Measurements from ENCODE around the gene DUSP10.
A peak's percentile ranks its signal among the peaks of the same experiment; 100 is the strongest.

Gene DUSP10

DNA sequence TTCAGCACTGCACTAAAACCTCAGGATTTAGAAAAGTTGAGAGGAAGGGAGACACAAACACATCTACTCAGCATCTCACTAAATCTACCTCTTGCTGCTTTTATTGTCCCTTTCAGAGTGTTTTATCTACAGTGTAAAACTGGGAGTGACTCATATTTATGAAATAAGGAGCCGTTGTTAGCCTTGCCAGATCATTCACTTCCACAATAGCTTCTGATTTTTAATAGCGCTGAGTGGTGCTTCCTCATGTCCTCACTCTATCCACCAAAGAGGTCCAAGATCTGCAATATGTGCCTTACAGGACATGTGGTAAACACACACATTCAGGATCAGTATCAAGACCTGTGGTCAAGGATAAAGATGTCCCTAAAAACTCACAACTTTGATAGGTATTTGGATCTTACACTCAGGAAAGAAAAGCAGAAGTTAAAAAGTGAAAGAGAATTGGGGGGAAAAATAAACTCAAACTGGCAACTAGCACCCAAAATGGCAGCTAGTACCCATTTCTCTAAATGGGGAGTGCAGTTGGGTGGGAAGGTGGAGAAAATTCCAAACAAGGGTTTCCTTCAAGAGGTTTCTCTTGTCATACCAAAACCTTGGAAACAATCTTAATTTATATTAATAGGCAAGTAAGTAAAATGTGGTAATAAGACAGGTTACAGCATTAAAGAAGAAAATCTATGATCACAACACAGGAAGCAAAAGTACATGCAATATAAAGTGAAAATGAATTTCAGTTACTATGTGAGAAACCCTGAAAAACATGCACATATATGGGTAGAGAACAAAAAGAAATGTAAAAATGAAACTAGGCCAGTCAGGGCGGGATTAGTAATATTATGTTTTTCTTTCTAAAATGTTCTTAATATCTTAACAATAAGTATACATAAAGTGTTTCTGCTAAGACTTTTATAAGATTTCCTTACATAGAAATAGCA, 15.9 kb downstream of the DUSP10 start:
- DNase-seq (ENCODE audit: low read depth), result peak; percentile 51
- H3K4me3 ChIP-seq (ENCODE audit: low read length), result peak overlapping the region; percentile 7; the same call in 1 of the 2 replicates
- TF ChIP-seq, protein P1, sequence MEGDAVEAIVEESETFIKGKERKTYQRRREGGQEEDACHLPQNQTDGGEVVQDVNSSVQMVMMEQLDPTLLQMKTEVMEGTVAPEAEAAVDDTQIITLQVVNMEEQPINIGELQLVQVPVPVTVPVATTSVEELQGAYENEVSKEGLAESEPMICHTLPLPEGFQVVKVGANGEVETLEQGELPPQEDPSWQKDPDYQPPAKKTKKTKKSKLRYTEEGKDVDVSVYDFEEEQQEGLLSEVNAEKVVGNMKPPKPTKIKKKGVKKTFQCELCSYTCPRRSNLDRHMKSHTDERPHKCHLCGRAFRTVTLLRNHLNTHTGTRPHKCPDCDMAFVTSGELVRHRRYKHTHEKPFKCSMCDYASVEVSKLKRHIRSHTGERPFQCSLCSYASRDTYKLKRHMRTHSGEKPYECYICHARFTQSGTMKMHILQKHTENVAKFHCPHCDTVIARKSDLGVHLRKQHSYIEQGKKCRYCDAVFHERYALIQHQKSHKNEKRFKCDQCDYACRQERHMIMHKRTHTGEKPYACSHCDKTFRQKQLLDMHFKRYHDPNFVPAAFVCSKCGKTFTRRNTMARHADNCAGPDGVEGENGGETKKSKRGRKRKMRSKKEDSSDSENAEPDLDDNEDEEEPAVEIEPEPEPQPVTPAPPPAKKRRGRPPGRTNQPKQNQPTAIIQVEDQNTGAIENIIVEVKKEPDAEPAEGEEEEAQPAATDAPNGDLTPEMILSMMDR (conservative IDR thresholded peaks at IDR 0.05; ENCODE audit: low read length), result no peak

DNA sequence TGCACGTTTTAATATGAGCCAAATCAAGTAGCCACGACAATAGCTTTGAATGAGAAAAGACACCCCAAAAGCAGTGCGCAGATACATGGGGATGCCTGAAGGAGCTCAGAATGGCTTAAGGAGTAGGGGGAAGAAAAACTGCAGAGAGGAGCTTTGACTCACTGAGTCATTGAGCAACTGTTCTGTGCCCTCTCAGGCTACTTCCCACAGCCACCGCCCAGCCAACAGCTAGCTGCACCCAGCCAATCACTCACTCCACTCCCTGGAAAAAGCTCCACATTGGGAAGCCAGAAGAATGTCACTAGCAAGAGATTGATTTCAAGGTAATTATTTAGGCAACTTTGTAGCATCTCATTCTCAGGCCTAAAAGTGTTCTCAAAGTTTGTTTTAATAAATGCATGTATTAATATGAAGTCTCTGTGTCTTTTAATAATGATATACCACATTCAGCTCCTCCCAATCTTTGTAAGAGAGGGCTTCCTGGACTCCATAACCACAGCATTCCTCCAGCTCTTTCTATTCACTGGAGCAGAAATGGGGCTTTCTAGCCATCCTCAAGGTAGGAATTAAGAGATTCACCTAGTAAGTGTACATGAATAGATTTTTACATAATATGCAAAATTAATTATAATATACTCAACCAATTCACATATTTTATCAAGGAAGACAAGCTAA, 16.8 kb downstream of the DUSP10 start:
- peak; percentile 75 for DNase-seq (ENCODE audit: low read depth)
- H3K4me3 ChIP-seq (ENCODE audit: low read length), result no peak overlapping the region
- TF ChIP-seq, protein P1 (conservative IDR thresholded peaks at IDR 0.05; ENCODE audit: low read length), result no peak

GRCh38 chr1:221723848-221724236, 18.0 kb downstream of the DUSP10 start:
- TF ChIP-seq, protein P1 (conservative IDR thresholded peaks at IDR 0.05; ENCODE audit: low read length), result no peak
- no peak for DNase-seq (ENCODE audit: low read depth)
- no peak overlapping the region for H3K4me3 ChIP-seq (ENCODE audit: low read length)

DNA sequence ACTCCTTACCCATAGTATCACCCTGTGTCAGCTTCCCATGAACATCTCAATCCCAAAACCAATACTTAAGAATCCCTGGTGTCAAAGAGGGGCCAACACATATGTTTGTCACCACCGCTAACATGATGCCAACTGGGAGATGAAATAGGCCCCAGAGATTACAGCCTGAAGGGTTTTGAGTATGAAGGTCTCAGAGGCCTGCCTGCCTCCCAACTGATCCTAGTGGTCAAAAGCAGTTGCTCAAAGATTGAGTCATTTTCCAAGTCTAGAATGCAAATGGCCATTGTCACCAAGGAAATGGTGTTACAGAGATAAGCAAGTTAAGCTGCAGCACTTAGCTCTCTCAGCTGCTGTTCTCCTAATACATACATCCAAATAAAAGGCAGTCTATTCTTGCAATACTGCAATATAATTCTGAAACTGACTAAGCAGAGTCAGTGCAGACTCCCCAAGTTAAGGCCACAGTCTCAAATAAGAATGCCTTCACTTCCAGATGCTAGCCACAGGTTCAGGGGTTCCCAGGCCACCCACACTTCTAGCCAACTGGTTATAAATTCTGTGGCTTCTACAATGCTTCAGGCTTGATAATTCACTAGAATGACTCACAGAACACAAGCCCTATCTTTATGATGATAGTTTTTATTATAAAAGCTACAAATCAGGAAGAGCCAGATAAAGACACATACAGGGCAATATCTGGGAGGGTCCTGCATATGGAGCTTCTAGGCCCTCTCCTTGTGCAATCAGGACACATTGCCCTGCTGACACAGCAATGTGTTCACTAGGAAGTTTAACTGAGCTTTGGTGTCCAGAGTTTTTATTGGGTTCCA, 18.7 kb downstream of the DUSP10 start:
- peak; percentile 42 for DNase-seq (ENCODE audit: low read depth)
- H3K4me3 ChIP-seq (ENCODE audit: low read length), result no peak overlapping the region
- TF ChIP-seq, protein P1 (conservative IDR thresholded peaks at IDR 0.05; ENCODE audit: low read length), result no peak

DNA sequence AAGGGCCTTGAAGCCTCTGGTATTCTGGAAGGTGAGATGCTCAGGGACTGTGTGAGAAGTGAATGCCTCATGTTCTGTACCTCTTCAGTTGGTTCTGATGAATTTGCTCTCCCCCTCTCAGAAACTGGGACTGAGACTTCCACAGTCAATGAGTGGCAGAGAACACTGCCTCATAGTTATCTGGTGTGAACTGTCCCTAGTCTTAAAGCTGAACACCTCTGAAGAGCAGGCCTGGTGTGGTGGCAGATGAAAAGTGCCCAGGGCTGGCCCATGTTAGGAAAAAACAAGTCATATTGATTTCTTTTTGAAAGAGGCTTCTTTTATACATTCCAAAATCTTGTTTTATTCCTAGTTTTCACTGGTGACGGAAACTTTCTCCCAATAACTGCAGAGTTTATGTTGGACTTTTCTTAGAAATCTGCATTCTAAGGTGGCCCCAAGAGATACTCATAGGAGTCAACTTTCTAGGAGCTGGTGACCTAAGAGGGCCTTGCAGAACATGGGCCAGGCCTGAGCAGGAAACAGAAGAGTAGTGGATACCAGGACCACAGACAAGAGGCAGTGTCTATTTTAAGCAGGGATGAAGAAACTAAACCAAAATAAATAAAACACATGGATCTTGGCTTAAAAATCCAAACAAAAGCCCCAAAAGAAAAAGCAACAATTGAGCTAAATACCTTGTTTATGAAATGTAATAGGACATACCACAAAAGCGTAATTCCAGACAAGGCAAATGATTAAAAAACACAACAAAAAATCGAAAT, 19.5 kb downstream of the DUSP10 start:
- DNase-seq (ENCODE audit: low read depth), result no peak
- no peak overlapping the region for H3K4me3 ChIP-seq (ENCODE audit: low read length)
- TF ChIP-seq, protein P1 (conservative IDR thresholded peaks at IDR 0.05; ENCODE audit: low read length), result no peak

- TF ChIP-seq, protein P1 (conservative IDR thresholded peaks at IDR 0.05; ENCODE audit: low read length), result no peak
- H3K4me3 ChIP-seq (ENCODE audit: low read length), result no peak overlapping the region
- no peak for DNase-seq (ENCODE audit: low read depth)
Measured at GRCh38 chr1:221720545-221720944, 21.3 kb downstream of the DUSP10 start.
